DOHH2 (cell line): ENCODE results near the gene GPR4.

Experiments used
- CTCF ChIP-seq: fragments of 200-600 bp; sonication (generic); IDR thresholded peaks from one replicate; pipeline ENCODE4 v1.5.1; 2014; ENCODE audit warnings: antibody characterized with exemption, mild to moderate bottlenecking, low read depth, low read length; ENCODE audit not compliant: poor library complexity, severe bottlenecking
- EZH2phosphoT487 ChIP-seq: fragments of 200-600 bp; sonication (generic); IDR thresholded peaks from 2 replicates; pipeline ENCODE4 v1.6.1; 2017; ENCODE audit warnings: borderline replicate concordance, mild to moderate bottlenecking, antibody characterized with exemption, low read length, moderate library complexity, mixed read lengths

GRCh38 chr19:45577111-45577905 is 24.7 kb downstream of the GPR4 start:
- TF ChIP-seq CTCF (no peak), EZH2phosphoT487 (no peak)
